ENCODE data around the gene TENT5C. TPM values are rescaled to one million over a fixed set of nuclear protein-coding genes. Genes with fewer than 3 reads are reported as not detected.

Gene TENT5C
- total and polyA plus RNA-seq, 9 of the 15 experiments (the other 6 are each of a cell fraction or from before 2014, with no cell fraction given) = 1.8 to 7.7 (median 4.0) TPM

- TF ChIP-seq PBX2 (CRISPR knock-in tag; IDR thresholded peaks at IDR 0.05; ENCODE audit: low read depth) (no peak), PBX2 (tag; conservative IDR thresholded peaks at IDR 0.05; ENCODE audit: low read depth) (no peak), GTF2A2 (tag; IDR thresholded peaks at IDR 0.05) (peak; percentile 89), COPS2 (conservative IDR thresholded peaks at IDR 0.05) (no peak), ZNF124 (CRISPR knock-in tag; IDR thresholded peaks at IDR 0.05) (no peak), PTTG1 (tag; IDR thresholded peaks at IDR 0.05; ENCODE audit: low read depth) (no peak), ELF4 (CRISPR knock-in tag; IDR thresholded peaks at IDR 0.05) (no peak; the same call in 1 of the 2 replicates), ZMIZ1 (IDR thresholded peaks at IDR 0.05; ENCODE audit: low read depth in 2 of 2, low read length in 2 of 2) (peak in 1 of 2 experiments; percentile 68; a peak in 2 of 4 replicates), HINFP (tag; conservative IDR thresholded peaks at IDR 0.05; ENCODE audit: low read depth) (peak; percentile 74), FOXA1 (IDR thresholded peaks at IDR 0.05; ENCODE audit: borderline replicate concordance) (no peak), CCNT2 (IDR thresholded peaks at IDR 0.05; ENCODE audit: borderline replicate concordance, extremely low read depth, insufficient read length, low read depth, low read length) (peak; percentile 87)
- TF ChIP-seq, protein P1, sequence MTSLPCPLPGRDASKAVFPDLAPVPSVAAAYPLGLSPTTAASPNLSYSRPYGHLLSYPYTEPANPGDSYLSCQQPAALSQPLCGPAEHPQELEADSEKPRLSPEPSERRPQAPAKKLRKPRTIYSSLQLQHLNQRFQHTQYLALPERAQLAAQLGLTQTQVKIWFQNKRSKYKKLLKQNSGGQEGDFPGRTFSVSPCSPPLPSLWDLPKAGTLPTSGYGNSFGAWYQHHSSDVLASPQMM (CRISPR knock-in tag; IDR thresholded peaks at IDR 0.05) = no peak
These were observed at the start of gene TENT5C (continued) for GRCh38 chr1:117605774-117606648.

Data from K562 (cell line).